GM06990 (cell line): ENCODE results near the gene SOX1.

Experiments
- DNase-seq: peaks from one replicate; pipeline ENCODE4 v3.0.0-alpha.2; 2011; ENCODE audit not compliant: insufficient read length; ENCODE audit errors: extremely low read depth
- H3K27me3 ChIP-seq: replicated peaks from 2 replicates; pipeline ENCODE4 v1.6.0; 2011; ENCODE audit warnings: low read length; ENCODE audit not compliant: control insufficient read depth, insufficient read depth
- H3K36me3 ChIP-seq: 2 replicates; pipeline ENCODE4 v1.5.1; 2011; ENCODE audit warnings: low read length; ENCODE audit not compliant: control insufficient read depth, insufficient read depth
- H3K4me3 ChIP-seq: replicated peaks from 2 replicates; pipeline ENCODE4 v1.5.1; 2011; ENCODE audit warnings: low read depth, mild to moderate bottlenecking, control low read depth, low read length
- TF ChIP-seq, protein P1 (sequence below): IDR thresholded peaks from 2 replicates; pipeline ENCODE4 v1.5.1; 2011; ENCODE audit warnings: low read length, control low read depth, mild to moderate bottlenecking, inconsistent platforms; ENCODE audit not compliant: insufficient read depth, poor library complexity, severe bottlenecking

The SOX1 gene

DNA sequence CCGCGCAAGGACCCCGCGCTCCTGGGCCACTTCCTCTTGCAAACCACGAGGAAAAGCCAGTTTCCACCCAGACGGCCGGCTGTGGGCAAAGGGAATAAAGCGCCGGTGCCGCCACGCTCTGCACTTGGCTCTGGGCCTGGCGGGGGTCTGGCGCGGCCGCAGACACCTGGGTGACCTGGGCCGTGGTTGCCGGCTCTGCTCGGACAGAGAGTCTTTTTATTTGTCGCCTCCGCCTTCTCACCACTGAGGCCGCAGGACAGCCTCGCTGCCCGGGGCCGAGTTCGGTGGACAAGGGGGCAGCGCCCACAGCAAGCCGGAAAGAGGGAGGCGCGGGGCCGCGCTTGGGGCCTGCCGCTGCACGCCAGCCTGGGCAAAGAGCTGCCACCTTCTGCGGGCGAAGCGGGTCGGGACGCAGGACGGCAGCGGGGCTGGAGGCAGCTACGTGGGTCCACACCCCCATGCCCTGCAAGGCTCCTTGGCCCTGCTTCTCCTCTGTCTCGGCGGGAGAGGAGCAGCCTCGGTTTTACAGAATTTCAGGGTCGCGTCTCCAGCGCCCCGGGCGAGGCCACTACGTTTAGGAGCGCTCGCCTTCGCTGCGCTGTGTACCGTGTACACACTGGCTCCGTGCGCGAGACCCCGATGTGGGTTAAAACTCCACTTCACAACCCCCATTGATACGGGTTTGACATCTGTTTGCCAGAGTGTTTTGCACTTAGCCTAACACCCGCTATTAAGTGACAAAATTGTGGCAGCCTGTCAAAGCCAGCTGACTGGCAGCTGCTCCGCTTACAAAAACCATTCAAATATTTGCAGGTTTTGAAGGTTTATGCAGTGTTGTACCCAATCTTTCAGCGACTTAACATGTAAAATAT is 13.0 kb upstream of the SOX1 start:
- H3K36me3 ChIP-seq = no peaks in the 10 kb centered on the region
- DNase-seq = no peak

GRCh38 chr13:112054616-112055015 is 12.3 kb upstream of the SOX1 start:
- no peak overlapping the region for H3K4me3 ChIP-seq
- no peaks in the 10 kb centered on the region for H3K36me3 ChIP-seq
- DNase-seq = no peak
- no peaks in the 10 kb centered on the region for H3K27me3 ChIP-seq
- TF ChIP-seq, protein P1, sequence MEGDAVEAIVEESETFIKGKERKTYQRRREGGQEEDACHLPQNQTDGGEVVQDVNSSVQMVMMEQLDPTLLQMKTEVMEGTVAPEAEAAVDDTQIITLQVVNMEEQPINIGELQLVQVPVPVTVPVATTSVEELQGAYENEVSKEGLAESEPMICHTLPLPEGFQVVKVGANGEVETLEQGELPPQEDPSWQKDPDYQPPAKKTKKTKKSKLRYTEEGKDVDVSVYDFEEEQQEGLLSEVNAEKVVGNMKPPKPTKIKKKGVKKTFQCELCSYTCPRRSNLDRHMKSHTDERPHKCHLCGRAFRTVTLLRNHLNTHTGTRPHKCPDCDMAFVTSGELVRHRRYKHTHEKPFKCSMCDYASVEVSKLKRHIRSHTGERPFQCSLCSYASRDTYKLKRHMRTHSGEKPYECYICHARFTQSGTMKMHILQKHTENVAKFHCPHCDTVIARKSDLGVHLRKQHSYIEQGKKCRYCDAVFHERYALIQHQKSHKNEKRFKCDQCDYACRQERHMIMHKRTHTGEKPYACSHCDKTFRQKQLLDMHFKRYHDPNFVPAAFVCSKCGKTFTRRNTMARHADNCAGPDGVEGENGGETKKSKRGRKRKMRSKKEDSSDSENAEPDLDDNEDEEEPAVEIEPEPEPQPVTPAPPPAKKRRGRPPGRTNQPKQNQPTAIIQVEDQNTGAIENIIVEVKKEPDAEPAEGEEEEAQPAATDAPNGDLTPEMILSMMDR = no peak

More for the DNA sequence above, 13.0 kb upstream of the SOX1 start:
- TF ChIP-seq, protein P1 = no peak
- no peaks in the 10 kb centered on the region for H3K27me3 ChIP-seq
- no peak overlapping the region for H3K4me3 ChIP-seq

GRCh38 chr13:112055036-112055914 is 11.7 kb upstream of the SOX1 start:
- TF ChIP-seq, protein P1 = no peak
- Histone ChIP-seq H3K36me3 (no peaks in the 10 kb centered on the region), H3K4me3 (no peak overlapping the region), H3K27me3 (no peaks in the 10 kb centered on the region)
- no peak for DNase-seq

GRCh38 chr13:112055915-112056269 is 11.1 kb upstream of the SOX1 start:
- Histone ChIP-seq H3K36me3 (no peaks in the 10 kb centered on the region), H3K27me3 (no peaks in the 10 kb centered on the region), H3K4me3 (no peak overlapping the region)
- no peak for DNase-seq
- TF ChIP-seq, protein P1 = no peak

DNA sequence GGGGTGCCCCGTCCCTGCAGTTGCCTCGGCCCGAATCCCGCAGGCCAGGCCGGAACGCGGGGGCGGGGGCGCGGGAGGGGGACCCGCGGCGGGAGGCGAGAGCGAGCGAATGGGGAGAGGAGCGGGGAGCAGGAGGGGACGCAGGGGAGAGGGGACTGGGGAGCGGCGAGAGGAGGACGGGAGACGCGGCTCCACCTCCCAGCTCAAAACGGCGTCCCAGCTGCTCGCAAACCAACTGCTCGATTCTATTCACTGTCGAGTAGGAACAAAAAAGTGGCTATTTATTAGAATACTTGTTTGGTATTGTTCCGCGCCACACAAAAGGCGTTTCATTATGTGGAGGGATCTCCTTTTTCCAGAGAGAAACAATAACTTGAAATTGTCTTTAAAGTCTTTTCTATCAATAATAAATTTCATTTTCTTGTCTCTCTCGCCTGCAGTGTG is 10.6 kb upstream of the SOX1 start:
- Histone ChIP-seq H3K4me3 (no peak overlapping the region), H3K36me3 (no peaks in the 10 kb centered on the region), H3K27me3 (no peaks in the 10 kb centered on the region)
- TF ChIP-seq, protein P1 = no peak
- DNase-seq = no peak
